Choroid plexus epithelial cell (primary cell): ENCODE data around the gene HOXD9.

Experiments
- DNase-seq: peaks from one replicate; pipeline ENCODE4 v3.0.0-alpha.2; 2010; ENCODE audit warnings: low read depth
- H3K4me3 ChIP-seq: 2 replicates; pipeline ENCODE4 v1.5.1; 2011; ENCODE audit warnings: low read depth, mild to moderate bottlenecking, control low read depth, low read length, moderate library complexity
- CTCF ChIP-seq: conservative IDR thresholded peaks from 2 replicates; pipeline ENCODE4 v1.5.1; 2011; ENCODE audit warnings: low read depth, mild to moderate bottlenecking, control low read depth, inconsistent platforms, low read length, moderate library complexity

Gene HOXD9

DNA sequence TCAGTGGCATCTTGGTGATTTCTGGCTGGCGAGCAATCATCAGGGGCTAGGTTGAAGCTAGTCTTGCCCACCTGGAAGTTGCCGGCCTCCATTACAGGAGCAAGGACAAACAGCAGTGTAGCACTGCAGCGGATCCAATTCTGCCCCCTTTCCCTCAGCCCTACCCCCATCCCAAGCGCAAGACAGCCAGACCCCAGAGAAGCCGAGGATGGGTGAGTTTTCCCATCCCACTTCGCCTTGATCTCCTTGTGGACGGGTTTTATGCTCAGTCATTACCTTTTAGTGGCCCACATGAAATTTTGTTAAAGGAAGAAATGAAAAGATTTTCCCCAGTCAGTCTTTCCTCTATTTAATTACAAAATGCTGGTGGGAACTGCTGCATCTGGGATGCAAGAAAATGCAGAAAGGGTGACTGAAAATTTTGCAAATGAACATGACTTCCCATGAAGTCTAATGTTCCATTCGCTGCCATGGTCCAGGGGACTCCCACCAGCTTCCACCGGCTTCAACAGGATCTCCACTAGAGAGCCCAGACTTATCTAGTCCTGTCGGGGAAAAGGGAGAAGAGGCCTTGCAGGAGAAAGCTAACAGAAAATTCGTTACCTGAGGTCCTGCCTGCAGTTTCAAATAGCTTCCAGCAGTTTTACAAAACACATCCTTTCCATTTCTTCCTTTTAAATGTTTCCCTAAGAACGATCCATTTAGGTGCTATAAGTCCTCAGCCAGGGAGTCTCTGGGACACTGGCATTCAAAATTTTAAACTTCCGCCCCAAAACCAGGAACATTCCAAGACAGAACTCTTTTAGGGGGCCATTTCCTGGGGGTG, 1.9 kb upstream of the HOXD9 start:
- H3K4me3 ChIP-seq: no peak overlapping the region
- DNase-seq: no peak
- TF ChIP-seq CTCF: no peak

DNA sequence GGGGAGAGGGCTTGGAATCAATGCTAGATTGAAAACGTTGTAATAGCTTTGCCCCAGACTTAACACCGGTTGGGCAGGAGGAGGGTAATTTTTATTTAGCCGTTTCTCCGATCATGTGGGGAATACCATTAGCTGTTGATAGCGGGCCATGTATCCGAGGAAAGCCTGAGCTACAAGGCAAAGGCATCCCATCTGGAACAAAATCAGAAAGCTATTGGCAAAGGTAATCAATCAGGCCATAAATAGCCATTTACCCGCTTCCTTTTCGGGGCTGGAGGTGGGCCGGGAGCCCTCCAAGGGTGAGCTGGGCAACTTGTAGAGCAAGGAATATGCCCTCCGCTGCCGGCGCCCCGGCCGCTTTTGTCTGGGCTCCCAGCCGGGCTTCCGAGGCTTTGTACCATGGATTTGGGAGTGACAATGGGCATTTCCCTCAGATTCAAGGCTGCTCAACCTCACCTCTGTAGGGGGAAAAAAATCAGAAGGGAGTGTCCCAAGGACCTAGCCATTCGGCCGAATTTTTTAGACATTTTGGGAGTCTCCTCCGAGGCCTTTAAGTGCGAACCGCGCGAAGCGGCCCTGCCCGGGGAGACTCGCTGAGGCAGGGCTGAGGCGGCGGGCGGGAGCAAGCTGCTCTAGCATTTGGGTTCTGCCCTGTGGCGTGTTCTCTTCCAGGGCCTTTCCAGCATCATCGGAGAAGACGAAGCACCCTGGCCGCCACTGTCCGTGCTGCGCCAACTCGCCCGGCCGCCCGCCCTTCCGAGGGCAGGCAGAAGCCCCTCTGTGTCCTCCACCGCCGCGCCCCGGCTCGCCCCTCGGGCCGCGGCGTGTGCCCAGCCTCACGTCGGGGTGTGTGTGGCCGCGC, 1.1 kb upstream of the HOXD9 start:
- no peak overlapping the region for H3K4me3 ChIP-seq
- no peak for TF ChIP-seq CTCF
- no peak for DNase-seq

GRCh38 chr2:176122052-176122682, 352 bp upstream of the HOXD9 start:
- no peak for TF ChIP-seq CTCF
- no peak overlapping the region for H3K4me3 ChIP-seq
- no peak for DNase-seq

DNA sequence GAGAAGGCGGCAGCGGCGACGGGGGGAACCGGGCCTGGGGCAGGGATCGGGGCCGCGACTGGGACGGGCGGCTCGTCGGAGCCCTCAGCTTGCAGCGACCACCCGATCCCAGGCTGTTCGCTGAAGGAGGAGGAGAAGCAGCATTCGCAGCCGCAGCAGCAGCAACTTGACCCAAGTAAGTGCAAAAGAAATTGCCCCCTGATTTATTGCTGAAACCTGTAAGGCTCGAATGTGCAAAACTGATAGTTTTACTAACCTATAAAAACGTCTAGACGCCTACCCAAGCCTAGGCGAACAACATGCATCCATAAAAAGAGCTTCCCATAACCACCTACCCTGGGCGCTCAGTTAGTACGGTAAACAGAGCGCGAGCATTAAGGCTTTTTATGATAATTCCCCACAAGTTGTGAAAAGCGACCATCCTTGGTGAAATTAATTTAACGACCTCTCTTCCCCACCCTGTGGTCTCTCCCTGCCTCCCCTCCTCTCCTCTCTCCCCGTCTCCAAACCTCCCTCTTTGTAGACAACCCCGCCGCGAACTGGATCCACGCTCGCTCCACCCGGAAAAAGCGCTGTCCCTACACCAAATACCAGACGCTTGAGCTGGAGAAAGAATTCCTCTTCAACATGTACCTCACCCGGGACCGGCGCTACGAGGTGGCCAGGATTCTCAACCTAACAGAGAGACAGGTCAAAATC, 1.0 kb downstream of the HOXD9 start:
- TF ChIP-seq CTCF: no peak
- no peak overlapping the region for H3K4me3 ChIP-seq
- no peak for DNase-seq

DNA sequence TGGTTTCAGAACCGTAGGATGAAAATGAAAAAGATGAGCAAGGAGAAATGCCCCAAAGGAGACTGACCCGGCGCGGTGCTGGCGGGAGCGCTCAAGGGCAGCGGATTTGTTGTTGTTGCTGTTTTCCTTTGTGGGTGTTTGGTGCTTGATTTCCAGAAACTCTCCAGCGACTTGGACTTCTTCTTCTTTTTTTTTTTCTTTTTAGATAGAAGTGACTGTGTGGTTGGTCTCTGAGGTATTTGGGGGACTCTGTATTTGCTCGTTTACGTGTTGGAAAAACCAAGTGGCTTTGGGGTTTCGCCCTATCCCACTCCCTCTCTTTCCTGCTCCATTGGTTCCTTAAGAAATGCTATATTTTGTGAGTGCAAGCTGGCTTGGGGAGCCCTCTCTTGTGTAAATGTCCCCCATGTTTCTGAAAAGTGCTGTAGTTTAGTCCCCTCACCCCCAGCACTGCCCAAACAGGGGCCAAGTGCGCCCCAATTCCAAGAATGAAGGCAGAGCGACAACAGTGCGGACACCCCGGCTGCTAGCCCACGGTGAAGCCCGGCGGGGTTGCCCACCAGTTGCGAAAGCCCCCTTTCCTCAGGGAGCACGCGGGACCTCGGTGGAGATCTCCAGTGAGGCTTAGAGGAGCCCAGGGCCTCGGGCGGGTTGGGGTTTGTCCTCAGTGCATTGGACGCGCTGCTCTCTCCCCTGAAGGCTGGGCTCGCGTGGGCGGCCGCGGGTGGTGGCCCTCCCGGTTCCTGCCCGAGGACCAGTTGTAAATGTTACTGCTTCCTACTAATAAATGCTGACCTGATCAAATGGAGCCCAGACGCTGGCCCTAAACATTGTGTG, 1.8 kb downstream of the HOXD9 start:
- no peak overlapping the region for H3K4me3 ChIP-seq
- DNase-seq: no peak
- TF ChIP-seq CTCF: no peak
